ENCODE measurements around the gene TSLP. TPM values are rescaled to one million over a fixed set of nuclear protein-coding genes. Genes with fewer than 3 reads are reported as not detected.
A peak's percentile ranks its signal among the peaks of the same experiment; 100 is the strongest.

Gene TSLP
- total and polyA plus RNA-seq, 9 of the 15 experiments (the other 6 are each of a cell fraction or from before 2014, with no cell fraction given) = 0.09 to 2.8 (median 1.2) TPM

GRCh38 chr5:111092062-111092853, 20.7 kb downstream of the TSLP start, which contains the start of gene WDR36:
WDR36 (plus strand) TSS chr5:111092348; CDS start chr5:111092457, 109 bp downstream.
- intact Hi-C loops (cut with micrococcal nuclease) = loop anchor here (10.0 kb wide), 1 partner anchor 337 kb away; no protein-coding TSS in a partner anchor
- H3K27me3 ChIP-seq (ENCODE audit: control insufficient read depth in 2 of 2, insufficient read depth in 2 of 2, low read length in 2 of 2) = no peaks in the 10 kb centered on the region
- BruUV-seq (replicated peaks) = TSS peak; percentile 49
- 0 out of 2 replicates have a peak, but pooled peaks cover 4% of the 10 kb centered on the region for H3K9me3 ChIP-seq (replicated peaks; ENCODE audit: control insufficient read depth, insufficient read depth, low read depth, low read length)
- peaks cover 49% of the 10 kb centered on the region for H3K79me2 ChIP-seq (ENCODE audit: control insufficient read depth, insufficient read depth, low read length)
- H3K9ac ChIP-seq (ENCODE audit: insufficient read depth in 1 of 2, low read depth in 2 of 2, low read length in 2 of 2) = peak within 1 kb of the TSS; percentile 91 to 94
- peak within 1 kb of the TSS; percentile 93 for H3K4me2 ChIP-seq (ENCODE audit: insufficient read depth, low read length)
- peak; percentile 84 for FAIRE-seq
- POLR2A ChIA-PET = interaction anchor here (0.9 to 1.2 kb wide), 6 partner anchors 10 to 1069 kb away, joined by 3 to 5 read pairs (median 3); no protein-coding TSS in a partner anchor
- DNase-seq (ENCODE audit: extremely low read depth in 1 of 4, low spot score in 3 of 4) = peak; percentile 78 to 94 (median 80)
- H3K4me1 ChIP-seq (replicated peaks in 1 of 2; ENCODE audit: control insufficient read depth in 2 of 2, insufficient read depth in 2 of 2, low read length in 2 of 2) = peaks cover 4 to 14% of the 10 kb centered on the region in 2 experiments; a peak in 2 of 5 replicates
- H3K27ac ChIP-seq (ENCODE audit: extremely low read depth, low read depth, low read length) = peak within 1 kb of the TSS; percentile 81
- CTCF ChIA-PET (ENCODE audit: low intra/inter-chr PET ratio) = no interaction called here
- peaks cover 37% of the 10 kb centered on the region for H3K36me3 ChIP-seq (ENCODE audit: control insufficient read depth, insufficient read depth, low read length)
- WGBS (ENCODE audit: insufficient coverage, low coverage, missing lambda C conversion rate) = 3% methylated on average over 43 of the region's 50 CpGs
- in situ Hi-C loops (cut with MboI) = no loop called here
- H4K20me1 ChIP-seq (replicated peaks; ENCODE audit: control insufficient read depth, insufficient read depth, low read length) = no peaks in the 10 kb centered on the region; the same call in 1 of the 2 replicates
- H3K4me3 ChIP-seq = peak within 1 kb of the TSS; percentile 81
- peak; percentile 91 for ATAC-seq
- H2AFZ ChIP-seq (ENCODE audit: low read depth, low read length) = peak within 1 kb of the TSS; percentile 97
- no peaks in the 10 kb centered on the region for H3K9me1 ChIP-seq (ENCODE audit: control insufficient read depth, insufficient read depth, low read length)
- no peak for TF ChIP-seq ZNF551 (CRISPR knock-in tag; IDR thresholded peaks at IDR 0.05)
- TF ChIP-seq ZBTB7A (IDR thresholded peaks at IDR 0.05; ENCODE audit: borderline replicate concordance, control insufficient read depth, low read depth, low read length) = peak; percentile 21; the same call in 1 of the 2 replicates
- TF ChIP-seq NCOR1 (IDR thresholded peaks at IDR 0.05) = no peak
- no peak for TF ChIP-seq BRD9 (IDR thresholded peaks at IDR 0.05; ENCODE audit: low read depth, partially characterized antibody)
- no peak for TF ChIP-seq CREB5 (CRISPR knock-in tag; IDR thresholded peaks at IDR 0.05)
- TF ChIP-seq GATAD2B (IDR thresholded peaks at IDR 0.05; ENCODE audit: borderline replicate concordance) = no peak
- TF ChIP-seq TAF1 (IDR thresholded peaks at IDR 0.05; ENCODE audit: control insufficient read depth, extremely low read depth, insufficient read depth, low read length, severe bottlenecking) = peak; percentile 90
- no peak for TF ChIP-seq WHSC1 (IDR thresholded peaks at IDR 0.05; ENCODE audit: low read length)
- TF ChIP-seq MEF2A (IDR thresholded peaks at IDR 0.05; ENCODE audit: control insufficient read depth, low read depth, low read length) = no peak
- TF ChIP-seq NR2C2 (CRISPR knock-in tag; IDR thresholded peaks at IDR 0.05) = peak; percentile 88
- peak; percentile 80 for TF ChIP-seq NR2C2 (tag; IDR thresholded peaks at IDR 0.05)
- TF ChIP-seq, protein P1, sequence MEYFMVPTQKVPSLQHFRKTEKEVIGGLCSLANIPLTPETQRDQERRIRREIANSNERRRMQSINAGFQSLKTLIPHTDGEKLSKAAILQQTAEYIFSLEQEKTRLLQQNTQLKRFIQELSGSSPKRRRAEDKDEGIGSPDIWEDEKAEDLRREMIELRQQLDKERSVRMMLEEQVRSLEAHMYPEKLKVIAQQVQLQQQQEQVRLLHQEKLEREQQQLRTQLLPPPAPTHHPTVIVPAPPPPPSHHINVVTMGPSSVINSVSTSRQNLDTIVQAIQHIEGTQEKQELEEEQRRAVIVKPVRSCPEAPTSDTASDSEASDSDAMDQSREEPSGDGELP (CRISPR knock-in tag; IDR thresholded peaks at IDR 0.05; ENCODE audit: borderline replicate concordance) = peak; percentile 91
- TF ChIP-seq CGGBP1 (CRISPR knock-in tag; IDR thresholded peaks at IDR 0.05) = no peak
- peak; percentile 43; the same call in 1 of the 2 replicates for TF ChIP-seq ZNF143 (CRISPR knock-in tag; IDR thresholded peaks at IDR 0.05)
- peak; percentile 75; the same call in 1 of the 2 replicates for TF ChIP-seq FOXK1 (CRISPR knock-in tag; IDR thresholded peaks at IDR 0.05; ENCODE audit: borderline replicate concordance)
- peak; percentile 86 for TF ChIP-seq CXXC5 (CRISPR knock-in tag; IDR thresholded peaks at IDR 0.05)
- TF ChIP-seq EGR1 (conservative IDR thresholded peaks at IDR 0.05) = peak; percentile 19; the same call in 1 of the 2 replicates
- 0 out of 2 replicates have a peak, but pooled peaks have one; percentile 49 for TF ChIP-seq ZNF444 (CRISPR knock-in tag; IDR thresholded peaks at IDR 0.05)
